HG03439 (cell line): ENCODE results near the gene SPDYE3.
"Not testable (repeated sequence)": the region's sequence is repeated elsewhere in the genome, so short reads cannot be mapped to it uniquely, and the experiment has no call there.

ENCODE experiments used
- ATAC-seq: cut with Tn5 transposase; IDR thresholded peaks from one replicate; pipeline ENCODE4 v1.9.1; 2021; ENCODE audit warnings: mild to moderate bottlenecking, moderate library complexity; ENCODE audit not compliant: unreplicated experiment

The SPDYE3 gene

GRCh38 chr7:100348805-100349204 lies 41.3 kb downstream of the SPDYE3 start:
- no peak for ATAC-seq

- ATAC-seq: no peak
These were observed 42.3 kb downstream of the SPDYE3 start for GRCh38 chr7:100349757-100350156.

- no peak for ATAC-seq
These were observed 44.2 kb downstream of the SPDYE3 start for GRCh38 chr7:100351657-100352058.

- ATAC-seq: not testable (repeated sequence)
These were observed 44.8 kb downstream of the SPDYE3 start for GRCh38 chr7:100352230-100352781.

GRCh38 chr7:100352984-100353684 lies 45.6 kb downstream of the SPDYE3 start:
- no peak for ATAC-seq

GRCh38 chr7:100353685-100354330 lies 46.3 kb downstream of the SPDYE3 start:
- no peak for ATAC-seq

DNA sequence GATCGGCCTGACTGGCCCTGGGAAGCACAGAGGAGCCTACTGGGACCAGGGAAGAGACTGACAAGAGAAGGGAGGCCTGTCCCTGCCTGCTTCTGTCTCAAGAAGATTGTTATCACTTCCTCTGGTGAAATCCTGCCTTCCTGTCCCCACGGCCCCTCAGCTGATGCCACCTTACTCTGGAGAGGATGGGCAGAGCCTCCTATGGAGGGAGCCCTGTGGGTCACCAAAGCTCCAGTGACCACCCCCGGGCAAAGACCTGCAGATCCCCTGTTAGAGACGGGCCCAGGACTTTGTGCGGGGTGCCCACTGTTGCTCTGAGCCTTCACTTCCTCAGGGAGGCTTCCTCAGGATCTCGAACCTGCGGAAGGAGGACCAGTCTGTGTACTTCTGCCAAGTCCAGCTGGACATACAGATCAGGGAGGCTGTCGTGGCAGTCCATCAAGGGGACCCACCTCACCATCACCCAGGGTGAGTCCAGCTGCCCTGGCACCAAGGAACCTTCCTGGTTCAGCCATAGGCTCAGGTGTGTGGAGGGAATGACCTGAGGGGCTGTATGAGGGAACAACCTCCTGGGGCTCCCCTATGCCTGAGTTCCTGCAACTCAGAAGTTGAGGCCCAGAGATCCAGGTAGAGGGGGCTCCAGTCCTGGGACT lies 49.0 kb downstream of the SPDYE3 start:
- ATAC-seq: no peak

DNA sequence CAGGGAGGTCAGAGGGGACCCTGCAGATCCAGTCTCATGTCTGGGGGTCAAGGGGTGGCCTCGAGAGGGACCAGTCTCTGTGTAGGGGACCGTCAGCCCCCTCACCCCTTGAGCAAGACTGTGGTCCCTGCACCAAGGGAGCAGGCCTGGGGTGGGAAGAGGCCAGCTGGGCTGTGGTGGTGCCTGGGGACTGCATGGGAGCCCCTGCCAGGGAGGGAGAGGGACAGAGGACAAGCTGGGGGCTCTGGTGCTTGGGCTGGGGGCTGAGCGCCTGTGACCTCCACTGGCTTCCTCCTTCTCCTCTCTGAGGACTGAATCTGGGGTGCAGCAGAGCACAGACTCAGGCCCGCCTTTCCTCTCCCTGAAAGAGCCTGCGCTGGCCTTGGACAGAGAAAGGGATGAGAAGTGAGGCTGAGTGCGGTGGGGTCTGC lies 49.6 kb downstream of the SPDYE3 start:
- ATAC-seq: no peak

- no peak for ATAC-seq
These were observed 50.7 kb downstream of the SPDYE3 start, which contains the start of gene PILRB for GRCh38 chr7:100358027-100358856. TSS of gene PILRB (plus strand) at chr7:100358117. CDS start at chr7:100358303, 186 bp downstream.

DNA sequence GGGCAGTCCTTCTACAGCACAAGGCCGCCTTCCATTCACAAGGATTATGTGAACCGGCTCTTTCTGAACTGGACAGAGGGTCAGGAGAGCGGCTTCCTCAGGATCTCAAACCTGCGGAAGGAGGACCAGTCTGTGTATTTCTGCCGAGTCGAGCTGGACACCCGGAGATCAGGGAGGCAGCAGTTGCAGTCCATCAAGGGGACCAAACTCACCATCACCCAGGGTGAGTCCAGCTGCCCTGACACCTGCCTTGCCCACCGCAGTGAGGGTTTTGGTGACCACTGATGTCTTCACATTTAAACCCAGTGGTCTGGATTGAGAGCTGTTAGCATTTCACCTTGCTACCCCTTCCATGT lies 51.3 kb downstream of the SPDYE3 start:
- ATAC-seq: no peak

- ATAC-seq: no peak
These were observed 52.8 kb downstream of the SPDYE3 start for GRCh38 chr7:100360135-100360854.

GRCh38 chr7:100363098-100363497 lies 55.6 kb downstream of the SPDYE3 start:
- ATAC-seq: no peak

GRCh38 chr7:100363797-100364196 lies 56.3 kb downstream of the SPDYE3 start:
- ATAC-seq: not testable (repeated sequence)

- no peak for ATAC-seq
These were observed 57.0 kb downstream of the SPDYE3 start for GRCh38 chr7:100364480-100364879.

DNA sequence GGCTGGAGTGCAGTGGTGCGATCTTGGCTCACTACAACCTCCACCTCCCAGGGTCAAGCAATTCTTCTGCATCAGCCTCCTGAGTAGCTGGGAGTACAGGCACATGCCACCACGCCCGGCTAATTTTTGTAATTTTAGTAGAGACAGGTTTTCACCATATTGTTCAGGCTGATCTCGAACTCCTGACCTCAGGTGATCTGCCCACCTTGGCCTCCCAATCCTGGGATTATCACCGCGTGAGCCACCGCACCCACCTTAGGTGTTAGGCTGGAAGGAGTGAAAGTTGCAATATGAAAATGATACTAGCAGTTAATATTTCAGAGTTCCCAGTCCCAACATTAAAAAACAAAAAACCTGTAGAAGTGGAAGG lies 58.5 kb downstream of the SPDYE3 start:
- peak; percentile 1 for ATAC-seq

GRCh38 chr7:100366411-100367250 lies 59.1 kb downstream of the SPDYE3 start:
- peak; percentile 31 for ATAC-seq

DNA sequence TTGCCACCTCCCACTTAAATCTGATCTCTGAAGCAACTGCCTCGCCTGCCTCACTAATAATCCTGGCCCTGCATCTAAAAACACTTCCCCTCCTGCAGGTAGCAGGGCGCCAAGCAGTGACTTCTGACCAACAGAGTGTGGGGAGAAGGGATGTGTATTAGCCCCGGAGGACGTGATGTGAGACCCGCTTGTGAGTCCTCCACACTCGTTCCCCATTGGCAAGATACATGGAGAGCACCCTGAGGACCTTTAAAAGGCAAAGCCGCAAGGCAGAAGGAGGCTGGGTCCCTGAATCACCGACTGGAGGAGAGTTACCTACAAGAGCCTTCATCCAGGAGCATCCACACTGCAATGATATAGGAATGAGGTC lies 59.7 kb downstream of the SPDYE3 start:
- ATAC-seq: no peak

- ATAC-seq: no peak
These were observed 60.4 kb downstream of the SPDYE3 start for GRCh38 chr7:100367676-100368613.
